HepG2 (cell line): ENCODE measurements around the gene RAD51D. TPM values are rescaled to one million over a fixed set of nuclear protein-coding genes. Genes with fewer than 3 reads are reported as not detected.

Experiments
- AKAP8 ChIP-seq: sonication (generic); formaldehyde crosslinking; IDR thresholded peaks from 2 replicates; pipeline ENCODE4 v1.5.1; 2020; ENCODE audit warnings: mild to moderate bottlenecking, missing genetic modification reagents
- CBX5 ChIP-seq: sonication (generic); formaldehyde crosslinking; IDR thresholded peaks from 2 replicates; pipeline ENCODE4 v1.4.0; 2020; ENCODE audit warnings: missing genetic modification reagents, borderline replicate concordance
- IRX3 ChIP-seq: sonication (generic); formaldehyde crosslinking; IDR thresholded peaks from 2 replicates; pipeline ENCODE4 v1.8.1; 2023; ENCODE audit warnings: mild to moderate bottlenecking, low read depth, missing genetic modification reagents, borderline replicate concordance
- NFKB2 ChIP-seq: sonication (generic); formaldehyde crosslinking; IDR thresholded peaks from 2 replicates; pipeline ENCODE4 v1.4.0; 2020; ENCODE audit warnings: missing genetic modification reagents, borderline replicate concordance
- PHF5A ChIP-seq: IDR thresholded peaks from one replicate; pipeline ENCODE4 v1.6.1; 2018; ENCODE audit warnings: low read depth, missing genetic modification reagents; ENCODE audit not compliant: unreplicated experiment
- POLR2AphosphoS2 ChIP-seq: IDR thresholded peaks from 2 replicates; pipeline ENCODE4 v1.6.1; 2011; ENCODE audit warnings: low read depth, low read length, improper control_type of control experiment
- RERE ChIP-seq: IDR thresholded peaks from 2 replicates; pipeline ENCODE4 v1.6.1; 2016; ENCODE audit warnings: low read depth, missing genetic modification reagents, missing compliant biosample characterization
- TRAFD1 ChIP-seq: sonication (generic); formaldehyde crosslinking; IDR thresholded peaks from 2 replicates; pipeline ENCODE4 v1.5.1; 2020; ENCODE audit warnings: missing genetic modification reagents, mild to moderate bottlenecking, borderline replicate concordance
- ZBTB44 ChIP-seq: sonication (generic); formaldehyde crosslinking; IDR thresholded peaks from 2 replicates; pipeline ENCODE4 v1.4.0; 2020; ENCODE audit warnings: missing genetic modification reagents
- ZNF10 ChIP-seq: sonication (generic); formaldehyde crosslinking; IDR thresholded peaks from 2 replicates; pipeline ENCODE4 v1.4.0; 2020; ENCODE audit warnings: mild to moderate bottlenecking, low read depth, missing genetic modification reagents, borderline replicate concordance
- ZNF646 ChIP-seq: sonication (generic); formaldehyde crosslinking; IDR thresholded peaks from 2 replicates; pipeline ENCODE4 v1.9.0; 2021; ENCODE audit warnings: mild to moderate bottlenecking, missing genetic modification reagents
- polyA plus RNA-seq, 8 experiments: library from polyadenylated mRNA; depleted of rRNA in 3 of 8; stranded (reverse) in 7 of 8; unstranded in 1 of 8; fragments of >200 nt; fragmentation: Illumina TruSeq in 4 of 8; extraction: Trizol in 4 of 8; gene quantifications; 2 replicates each; pipeline versions ENCODE4 v1.2.1 to v1.2.3, GENCODE V29; 2011 to 2016; ENCODE audit warnings: low read depth in 4 of 8, missing spikeins in 1 of 8, mixed read lengths in 1 of 8; ENCODE audit not compliant: insufficient read depth in 1 of 8
- total RNA-seq, 5 experiments: library from RNA; depleted of rRNA; stranded (reverse); fragments of >200 nt; fragmentation: Illumina TruSeq; extraction: Trizol; gene quantifications; 2 replicates each; pipeline ENCODE4 v1.2.3, GENCODE V29; 2016; ENCODE audit warnings: low read depth in 1 of 5
- TF ChIP-seq, protein P1 (sequence below): IDR thresholded peaks from 2 replicates; pipeline ENCODE4 v1.6.1; 2018; ENCODE audit warnings: missing genetic modification reagents, mild to moderate bottlenecking, missing compliant biosample characterization

The RAD51D gene
- total and polyA plus RNA-seq, 2 of the 13 experiments (the other 11 are each of a cell fraction or from before 2014, with no cell fraction given): 6.7 to 13.1 TPM

DNA sequence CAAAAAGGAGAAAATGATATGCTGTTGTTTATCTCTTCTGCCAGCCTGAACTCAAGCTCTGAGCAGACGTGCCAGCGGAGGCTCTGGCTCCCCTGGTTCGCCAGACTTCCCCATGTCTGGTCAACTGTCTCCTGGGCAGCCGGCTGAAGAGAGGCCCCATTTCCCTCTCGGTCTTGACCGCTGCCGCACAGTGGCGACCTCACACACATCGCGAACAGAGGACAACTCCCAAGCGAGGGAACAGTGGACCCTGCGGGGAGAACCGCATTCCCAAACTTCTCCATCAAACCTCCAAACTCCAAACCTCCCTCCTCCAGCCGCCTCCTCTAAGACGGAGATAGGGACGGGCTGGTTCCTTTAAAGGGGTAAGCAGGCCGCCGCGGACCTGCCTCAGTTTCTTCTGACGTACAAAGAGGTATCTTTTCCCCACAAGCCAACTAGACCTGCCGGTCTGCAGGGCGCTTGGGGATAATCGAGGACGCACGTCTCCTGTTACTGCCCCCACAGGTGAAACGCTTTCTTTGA is 31.2 kb downstream of the RAD51D start (continued):
- TF ChIP-seq RERE (CRISPR knock-in tag): no peak
- no peak for TF ChIP-seq AKAP8 (CRISPR knock-in tag)
- no peak for TF ChIP-seq PHF5A (CRISPR knock-in tag)
- TF ChIP-seq ZNF646 (CRISPR knock-in tag): no peak
- no peak for TF ChIP-seq IRX3 (CRISPR knock-in tag)
- no peak for TF ChIP-seq POLR2AphosphoS2
- TF ChIP-seq, protein P1, sequence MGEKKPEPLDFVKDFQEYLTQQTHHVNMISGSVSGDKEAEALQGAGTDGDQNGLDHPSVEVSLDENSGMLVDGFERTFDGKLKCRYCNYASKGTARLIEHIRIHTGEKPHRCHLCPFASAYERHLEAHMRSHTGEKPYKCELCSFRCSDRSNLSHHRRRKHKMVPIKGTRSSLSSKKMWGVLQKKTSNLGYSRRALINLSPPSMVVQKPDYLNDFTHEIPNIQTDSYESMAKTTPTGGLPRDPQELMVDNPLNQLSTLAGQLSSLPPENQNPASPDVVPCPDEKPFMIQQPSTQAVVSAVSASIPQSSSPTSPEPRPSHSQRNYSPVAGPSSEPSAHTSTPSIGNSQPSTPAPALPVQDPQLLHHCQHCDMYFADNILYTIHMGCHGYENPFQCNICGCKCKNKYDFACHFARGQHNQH: peak; percentile 26; the same call in 1 of the 2 replicates
- no peak for TF ChIP-seq ZBTB44 (CRISPR knock-in tag)
- TF ChIP-seq CBX5 (CRISPR knock-in tag): no peak
- TF ChIP-seq TRAFD1 (CRISPR knock-in tag): no peak
- no peak for TF ChIP-seq ZNF10 (CRISPR knock-in tag)
- peak; percentile 75; the same call in 1 of the 2 replicates for TF ChIP-seq NFKB2
